ENCODE results near the gene S100A9.

The S100A9 gene

DNA sequence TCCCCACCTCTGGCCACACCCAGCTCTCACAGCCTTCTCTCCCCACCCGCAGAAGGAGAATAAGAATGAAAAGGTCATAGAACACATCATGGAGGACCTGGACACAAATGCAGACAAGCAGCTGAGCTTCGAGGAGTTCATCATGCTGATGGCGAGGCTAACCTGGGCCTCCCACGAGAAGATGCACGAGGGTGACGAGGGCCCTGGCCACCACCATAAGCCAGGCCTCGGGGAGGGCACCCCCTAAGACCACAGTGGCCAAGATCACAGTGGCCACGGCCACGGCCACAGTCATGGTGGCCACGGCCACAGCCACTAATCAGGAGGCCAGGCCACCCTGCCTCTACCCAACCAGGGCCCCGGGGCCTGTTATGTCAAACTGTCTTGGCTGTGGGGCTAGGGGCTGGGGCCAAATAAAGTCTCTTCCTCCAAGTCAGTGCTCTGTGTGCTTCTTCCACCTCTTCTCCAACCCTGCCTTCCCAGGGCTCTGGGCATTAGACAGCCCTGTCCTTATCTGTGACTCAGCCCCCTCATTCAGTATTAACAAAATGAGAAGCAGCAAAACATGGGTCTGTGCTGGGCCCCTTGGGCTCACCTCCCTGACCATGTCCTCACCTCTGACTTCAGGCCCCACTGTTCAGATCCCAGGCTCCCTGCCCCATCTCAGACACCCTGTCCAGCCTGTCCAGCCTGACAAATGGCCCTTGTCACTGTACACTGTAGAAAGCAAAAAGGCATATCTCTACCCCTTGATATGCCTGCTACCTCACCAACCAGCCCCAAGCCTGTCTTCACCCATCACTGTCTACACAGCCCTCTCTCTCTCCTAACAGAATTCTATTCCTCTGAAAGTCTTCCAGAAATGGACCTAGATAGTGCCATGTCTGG is 3.2 kb downstream of the S100A9 start:
- no peak for FAIRE-seq

DNA sequence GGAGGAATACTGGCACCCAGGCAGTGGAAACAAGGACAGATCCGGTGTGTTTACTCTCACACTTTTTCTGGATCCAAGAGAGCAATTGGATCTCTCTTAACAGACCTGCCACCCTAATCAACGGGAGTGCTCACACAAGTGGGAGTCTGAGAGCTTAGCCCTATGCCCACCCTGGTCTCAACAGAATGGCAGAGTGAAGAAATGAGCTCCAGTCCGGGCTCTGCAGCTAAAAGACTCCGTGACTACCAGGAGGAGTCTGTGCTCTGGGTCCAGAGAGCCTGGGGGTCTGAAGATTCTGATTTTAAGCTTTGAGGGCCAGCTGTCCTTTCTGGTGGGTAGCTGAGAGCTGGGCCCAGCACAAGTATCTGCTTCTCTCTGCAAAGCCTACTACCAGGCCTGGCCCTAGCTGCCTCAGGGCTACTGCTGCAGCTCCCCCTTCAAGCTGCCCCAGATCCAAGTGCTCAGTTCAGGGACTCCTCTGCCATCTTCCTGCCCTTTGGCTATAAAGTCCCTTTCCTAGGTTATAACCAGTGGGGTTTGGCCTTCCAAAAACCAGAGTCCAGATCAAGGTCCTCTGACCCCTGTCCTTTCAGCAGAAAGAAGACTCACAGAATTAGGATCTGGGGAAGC is 3.9 kb downstream of the S100A9 start:
- DNase-seq (ENCODE audit: low spot score) (no peak), FAIRE-seq (no peak)

More for the DNA sequence above, 3.2 kb downstream of the S100A9 start:
- no peak for DNase-seq (ENCODE audit: low spot score)

DNA sequence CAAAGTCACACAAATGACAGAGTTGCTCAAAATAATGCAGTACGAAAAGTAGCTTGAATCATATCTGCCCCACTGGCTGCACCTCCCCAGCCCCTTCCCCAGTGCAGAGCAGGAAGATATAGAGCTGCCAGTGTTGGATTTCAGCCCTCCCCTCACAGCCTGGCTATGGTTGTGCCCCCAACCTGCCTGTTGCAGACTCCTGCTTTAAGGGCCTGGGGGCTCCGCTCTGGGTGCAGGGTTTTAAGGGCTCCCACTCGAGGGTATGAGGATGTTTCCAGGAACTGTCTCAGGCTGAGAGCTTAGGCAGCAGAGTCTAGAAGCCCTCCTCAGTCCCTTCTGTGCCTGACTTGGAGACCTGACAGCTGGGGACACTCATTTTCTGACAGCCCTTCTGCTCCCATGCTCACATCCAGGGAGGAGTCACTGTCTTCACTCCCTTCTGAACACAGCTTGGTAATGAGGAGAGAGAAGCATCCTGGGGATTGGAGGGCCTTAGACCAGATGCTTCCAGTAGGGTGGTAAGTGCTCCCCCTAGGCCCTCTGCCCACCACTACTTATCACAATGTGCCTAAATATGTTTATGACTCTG is 4.6 kb downstream of the S100A9 start:
- FAIRE-seq (no peak), DNase-seq (ENCODE audit: low spot score) (no peak)

DNA sequence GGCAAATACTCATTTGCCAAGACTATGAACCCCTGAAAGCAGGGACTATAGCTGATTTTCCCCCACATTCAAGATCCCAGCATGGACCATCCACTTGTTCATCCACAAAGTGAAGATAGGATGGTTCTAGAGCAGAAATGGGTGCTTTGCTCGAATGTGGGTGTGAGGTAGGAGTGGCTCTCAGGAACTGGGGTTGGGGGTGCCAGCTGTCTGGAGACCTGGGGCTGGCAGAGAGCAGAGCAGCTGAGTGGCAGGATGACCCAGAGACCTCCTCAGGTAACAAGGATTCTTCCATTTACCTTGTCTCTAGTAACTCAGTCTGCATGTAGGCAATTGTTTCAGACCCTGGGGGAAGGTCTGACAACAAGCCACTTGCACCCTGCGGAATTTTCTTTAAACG is 6.0 kb downstream of the S100A9 start:
- no peak for DNase-seq (ENCODE audit: low spot score)
- FAIRE-seq, result no peak

DNA sequence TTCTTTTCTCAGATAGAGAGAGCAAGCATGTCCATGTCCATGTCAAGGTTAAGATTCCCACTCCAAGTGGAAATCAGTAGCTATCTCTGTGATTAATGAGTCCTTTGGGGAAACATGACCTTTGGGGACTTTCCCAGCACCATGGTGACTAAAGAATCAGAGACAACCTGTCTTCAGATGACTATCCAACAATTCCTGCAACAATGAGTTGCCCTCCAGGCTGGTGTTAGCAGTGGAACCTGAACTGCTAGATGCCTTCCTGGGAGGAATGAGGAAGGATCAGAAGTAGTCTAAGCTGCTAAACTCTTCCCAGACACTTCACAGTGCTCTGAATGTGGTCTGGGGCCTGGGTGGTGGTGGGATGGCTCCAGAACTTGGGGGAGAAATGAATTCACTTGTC is 6.5 kb downstream of the S100A9 start:
- DNase-seq (ENCODE audit: low spot score) (no peak), FAIRE-seq (no peak)

DNA sequence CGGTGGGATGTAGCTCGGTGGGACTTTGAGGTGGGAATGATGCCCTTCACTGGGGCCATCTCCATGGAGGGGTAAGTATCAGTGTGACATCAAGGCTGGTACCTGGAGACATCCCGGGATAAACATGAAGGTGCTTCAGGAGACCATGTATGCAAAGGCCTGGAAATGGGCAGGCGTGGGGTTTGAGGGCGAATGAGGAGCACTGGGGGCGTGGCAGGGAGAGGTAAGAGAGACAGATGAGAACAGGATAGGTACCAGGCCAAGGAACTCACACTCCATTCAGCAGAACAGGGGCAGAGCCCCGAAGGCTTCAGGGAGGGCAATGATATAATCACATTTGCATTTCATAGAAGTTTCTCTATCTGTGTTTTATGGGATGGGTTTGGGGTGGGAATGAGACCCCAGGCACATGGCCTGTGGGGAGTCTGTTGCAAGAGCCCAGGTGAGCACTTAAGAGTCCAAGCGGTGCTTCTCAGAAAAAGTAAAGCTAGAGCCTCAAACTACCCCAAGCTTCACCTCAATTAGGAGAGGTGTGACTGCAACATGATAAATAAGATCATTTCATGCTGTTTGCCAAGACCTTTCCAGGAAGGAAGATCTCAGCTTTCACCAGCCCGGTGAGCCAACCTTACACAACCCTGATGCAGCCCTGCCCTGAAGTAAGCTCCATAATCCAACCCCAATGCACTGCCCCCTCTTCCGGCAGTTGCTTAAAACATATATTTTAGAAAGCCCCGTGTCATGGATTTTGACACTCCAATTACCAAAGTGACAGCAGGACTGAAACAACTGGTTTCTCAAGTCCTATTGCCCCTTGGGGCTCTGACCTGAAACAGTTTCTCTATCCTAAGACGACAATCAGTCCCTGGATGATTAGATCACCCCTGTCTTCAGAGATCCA is 7.4 kb downstream of the S100A9 start:
- no peak for FAIRE-seq
- DNase-seq (ENCODE audit: low spot score), result no peak

DNA sequence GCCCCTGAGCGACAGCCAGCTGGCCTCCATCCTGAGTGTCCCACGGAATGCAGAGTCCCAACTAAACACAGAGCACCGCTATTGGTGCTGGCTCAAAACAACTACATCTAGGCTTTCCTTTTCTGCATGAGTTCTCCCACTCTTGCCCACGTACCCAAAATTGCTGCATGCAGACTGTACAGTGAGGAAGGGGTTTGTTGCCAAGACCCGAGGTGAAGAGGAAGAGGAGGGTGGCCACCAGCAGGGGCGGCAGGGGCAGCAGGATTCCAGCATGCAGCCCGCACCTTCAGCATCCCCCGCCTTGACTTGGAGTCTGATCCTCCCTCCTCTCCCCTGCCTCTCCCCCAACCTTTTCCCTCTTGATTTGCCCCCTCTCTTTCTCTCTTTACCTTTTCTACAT is 8.0 kb downstream of the S100A9 start:
- FAIRE-seq (no peak), DNase-seq (ENCODE audit: low spot score) (no peak)

DNA sequence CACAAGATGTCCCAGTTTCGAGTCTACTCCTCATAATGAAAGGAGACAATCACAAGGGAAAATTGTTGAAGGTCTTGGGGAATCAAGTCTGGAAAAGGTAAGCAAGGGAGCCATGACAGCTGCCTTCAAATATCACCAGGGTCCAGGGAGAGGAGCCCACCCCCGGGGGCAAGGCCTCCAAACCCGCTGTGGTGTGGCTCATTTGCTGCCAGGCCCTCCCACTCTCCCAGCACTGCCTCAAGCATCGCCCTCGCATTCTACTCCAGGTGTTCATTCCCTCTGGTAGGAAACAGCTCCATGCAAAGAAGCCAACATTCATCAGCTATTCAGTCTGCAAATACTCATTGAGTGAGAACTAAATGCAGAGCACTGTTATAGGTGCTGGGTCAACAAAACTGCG is 8.6 kb downstream of the S100A9 start:
- no peak for DNase-seq (ENCODE audit: low spot score)
- no peak for FAIRE-seq

DNA sequence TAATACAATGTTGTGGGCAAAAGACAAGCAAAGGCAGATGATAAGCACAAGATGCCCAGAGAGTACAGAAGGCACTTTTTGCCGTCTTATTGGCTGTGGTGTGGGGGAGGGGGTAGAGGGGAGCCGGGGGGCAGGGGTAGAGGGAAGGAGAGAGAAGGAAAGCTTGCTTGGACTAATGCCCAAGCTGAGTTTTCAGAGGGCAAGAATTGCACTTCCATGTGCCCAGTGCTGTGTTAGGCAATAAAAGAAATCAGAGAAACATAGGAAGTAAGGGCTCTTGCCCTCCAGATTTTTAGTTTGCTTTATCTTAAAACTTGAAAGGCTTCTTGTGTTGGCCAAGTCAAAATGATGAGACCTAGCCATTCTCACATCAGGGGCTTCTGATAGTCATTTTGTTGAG is 9.4 kb downstream of the S100A9 start:
- no peak for FAIRE-seq
- DNase-seq (ENCODE audit: low spot score), result no peak

DNA sequence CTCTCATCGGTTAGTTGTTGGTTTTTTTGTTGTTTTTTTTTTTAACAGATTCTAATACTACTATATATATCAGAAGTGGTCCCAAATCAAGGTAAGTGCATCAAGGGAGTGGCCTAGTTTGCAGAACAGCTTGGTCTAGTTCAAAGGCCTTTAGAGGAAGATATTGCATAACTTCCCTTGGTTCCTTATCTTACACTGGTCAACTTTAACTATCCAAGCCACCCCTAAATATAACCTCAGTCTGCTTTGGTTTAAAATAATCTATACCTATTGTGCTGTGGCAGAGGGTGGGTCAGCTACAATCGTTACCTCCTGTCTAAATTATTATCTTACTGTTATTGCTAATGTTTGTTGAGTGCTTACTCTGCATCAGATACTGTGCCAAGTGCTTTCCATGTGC is 10.8 kb downstream of the S100A9 start:
- FAIRE-seq, result no peak

DNA sequence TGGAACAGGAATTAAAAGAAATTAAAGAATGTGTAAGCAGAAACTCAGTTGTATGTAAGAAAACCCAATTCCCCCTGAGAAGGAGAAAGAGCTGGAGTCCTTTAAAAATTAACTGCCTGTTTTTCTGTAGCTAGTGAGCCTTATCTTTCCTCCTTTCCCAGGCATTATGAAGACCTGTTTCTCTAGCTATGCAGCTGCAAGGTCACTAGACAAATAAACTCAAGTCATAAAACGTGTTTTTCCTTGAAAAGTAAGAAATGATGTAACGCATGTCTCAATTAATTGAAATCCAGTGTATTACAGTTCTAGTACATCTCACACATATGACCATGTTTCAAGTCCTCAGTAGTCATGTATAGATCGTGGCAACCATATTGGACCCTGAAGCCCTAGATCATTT is 12.5 kb downstream of the S100A9 start:
- FAIRE-seq (no peak), DNase-seq (ENCODE audit: low spot score) (no peak)

More for the DNA sequence above, 10.8 kb downstream of the S100A9 start:
- no peak for DNase-seq (ENCODE audit: low spot score)

DNA sequence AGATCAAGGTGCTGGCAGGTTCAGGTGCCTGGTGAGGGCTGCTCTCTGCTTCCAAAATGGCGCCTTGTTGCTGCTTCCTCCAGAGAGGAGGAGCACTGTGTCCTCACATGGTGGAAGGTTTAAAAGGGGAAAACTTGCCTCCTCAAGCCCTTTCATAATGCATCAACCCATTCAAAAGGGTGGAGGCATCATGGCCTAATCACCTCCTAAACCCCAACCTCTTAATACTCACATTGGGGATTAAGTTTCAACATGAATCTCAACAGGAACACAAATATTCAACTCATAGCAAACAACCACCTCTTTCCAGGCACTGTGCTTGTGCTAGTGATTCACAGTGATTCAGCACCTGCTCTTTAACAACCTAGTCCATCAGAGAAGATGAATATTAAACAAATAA is 13.6 kb downstream of the S100A9 start:
- FAIRE-seq, result no peak
- no peak for DNase-seq (ENCODE audit: low spot score)

DNA sequence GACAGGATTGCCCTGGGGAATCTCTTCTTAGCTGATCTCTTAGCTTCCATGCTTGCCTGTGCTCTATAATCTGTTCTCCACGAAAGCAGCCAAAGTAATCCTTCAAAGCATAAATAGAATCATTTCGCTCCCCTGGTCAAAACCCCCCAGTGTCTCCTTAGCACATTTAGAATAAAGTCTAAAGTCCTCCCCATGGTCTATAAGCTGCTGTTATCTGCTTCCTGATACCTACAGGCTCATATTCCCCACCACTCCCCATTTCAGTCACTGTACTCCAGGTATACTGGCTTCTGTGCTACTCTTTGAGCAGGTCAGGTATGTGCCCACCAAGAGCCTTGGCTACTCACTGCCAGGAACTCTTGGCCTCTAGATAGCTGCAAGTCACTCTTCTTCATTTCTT is 14.9 kb downstream of the S100A9 start:
- no peak for DNase-seq (ENCODE audit: low spot score)
- no peak for FAIRE-seq

DNA sequence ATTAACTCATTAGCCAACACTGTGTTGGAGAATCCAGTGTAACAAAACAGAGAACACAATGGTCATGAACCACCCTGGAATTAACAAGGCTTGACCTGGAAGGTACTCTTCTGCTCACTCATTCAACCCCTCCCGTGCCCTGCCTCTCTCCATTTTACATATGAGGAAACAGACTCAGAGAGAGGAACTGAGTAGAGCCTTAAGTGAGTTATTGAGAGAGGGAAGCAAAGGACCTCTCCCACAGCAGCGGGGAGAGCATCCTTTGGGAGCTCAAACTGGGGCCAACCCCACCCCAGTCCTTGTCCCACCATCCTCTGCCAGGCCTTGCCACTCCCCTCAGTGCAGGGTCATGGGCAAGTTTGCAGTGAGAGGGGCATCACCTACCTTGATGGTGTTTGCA is 16.4 kb downstream of the S100A9 start:
- no peak for DNase-seq (ENCODE audit: low spot score)
- FAIRE-seq, result no peak

DNA sequence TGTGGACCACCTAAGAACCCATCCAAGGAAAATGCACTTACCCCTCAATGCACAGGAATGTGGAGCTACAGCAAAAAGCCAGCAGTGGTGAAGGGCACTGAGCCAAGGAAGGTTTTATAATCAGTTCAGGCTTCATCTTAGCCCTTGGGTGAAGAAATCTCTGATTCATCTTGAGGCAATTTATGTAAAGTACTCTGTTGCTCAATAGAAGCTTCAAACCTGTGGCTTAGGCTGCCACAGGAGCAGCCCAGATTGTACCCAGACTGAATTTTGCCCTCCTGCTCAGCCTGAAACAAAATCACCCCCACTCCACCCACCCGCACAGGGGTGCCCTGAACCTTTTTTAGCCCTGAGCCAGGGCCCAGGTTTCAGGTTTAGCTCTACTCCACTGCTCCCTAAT is 17.9 kb downstream of the S100A9 start, which contains the start of gene S100A12:
Gene S100A12, minus strand, starts transcription at position 111 of the 400 bp plus-strand sequence. CDS start 1,029 bp downstream, outside the sequence.
- no peak for FAIRE-seq

DNA sequence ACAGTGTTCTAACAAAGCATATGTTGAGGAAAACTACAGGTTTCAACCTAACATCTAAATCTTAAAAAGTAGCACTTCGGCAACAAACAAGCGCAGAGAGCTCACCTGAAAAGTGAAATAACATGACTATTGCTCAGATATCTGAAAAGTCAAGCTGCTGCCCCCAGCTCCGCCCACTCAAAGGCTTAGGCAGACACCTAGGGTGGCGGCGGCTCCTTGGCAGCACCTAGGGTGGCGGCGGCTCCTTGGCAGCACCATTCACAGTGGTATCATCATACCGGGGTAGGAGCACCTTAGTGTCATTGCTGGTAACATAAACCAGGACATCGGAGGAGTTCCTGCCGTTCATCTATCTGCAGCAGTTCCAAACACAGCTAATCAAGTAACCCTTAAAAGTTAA is 21.9 kb downstream of the S100A9 start:
- FAIRE-seq (no peak), DNase-seq (ENCODE audit: low spot score) (no peak)

More for the DNA sequence above, 17.9 kb downstream of the S100A9 start, which contains the start of gene S100A12:
- peak; percentile 45 for DNase-seq (ENCODE audit: low spot score)

DNA sequence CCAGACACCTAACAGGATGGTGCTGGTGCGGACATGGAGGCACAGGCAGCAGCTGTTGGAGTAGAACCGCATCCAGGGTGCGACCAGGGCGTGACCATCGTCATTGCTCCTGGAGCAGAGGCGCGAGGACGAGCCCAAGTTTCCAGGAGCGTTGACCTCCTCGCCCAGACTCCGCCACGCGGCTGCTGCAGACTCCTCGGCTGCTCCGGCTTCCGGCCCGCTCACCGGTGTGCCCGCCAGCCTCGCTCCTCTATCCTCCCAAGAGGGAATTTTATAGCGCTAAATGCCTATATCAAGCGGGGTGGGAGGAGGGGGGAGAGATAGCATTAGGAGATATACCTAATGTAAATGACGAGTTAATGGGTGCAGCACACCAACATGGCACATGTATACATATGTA is 23.1 kb downstream of the S100A9 start:
- FAIRE-seq (no peak), DNase-seq (ENCODE audit: low spot score) (no peak)

DNA sequence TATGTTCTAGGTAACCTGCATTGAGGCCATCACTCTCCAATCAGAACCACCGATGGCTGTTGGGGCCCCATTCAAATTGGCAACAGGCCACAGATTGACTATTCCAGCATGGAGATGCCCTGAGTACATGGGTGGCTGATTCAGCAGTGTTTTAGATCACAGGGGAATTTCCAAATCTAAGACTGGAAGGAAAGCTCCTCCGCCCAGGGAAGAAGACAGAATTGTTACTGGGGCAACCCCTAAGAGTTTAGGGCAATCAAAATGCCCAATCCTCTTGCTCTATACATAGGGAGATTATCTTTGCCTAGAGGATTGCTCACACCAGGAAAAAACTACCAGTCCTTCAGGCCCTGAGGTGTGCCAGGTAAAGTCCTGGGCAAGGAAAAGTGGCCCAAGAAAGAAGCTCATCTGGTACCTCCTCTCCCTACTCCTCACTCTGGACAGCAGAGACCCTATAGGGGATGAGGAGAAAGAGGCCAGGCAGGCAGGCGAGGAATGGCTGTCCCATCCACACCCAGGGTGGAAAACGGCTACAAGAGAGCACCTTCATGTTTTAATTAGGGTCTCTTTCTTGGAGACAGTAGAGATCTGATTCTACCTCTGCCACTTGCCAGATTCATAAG is 27.4 kb downstream of the S100A9 start:
- DNase-seq (ENCODE audit: low spot score) (no peak), FAIRE-seq (no peak)

DNA sequence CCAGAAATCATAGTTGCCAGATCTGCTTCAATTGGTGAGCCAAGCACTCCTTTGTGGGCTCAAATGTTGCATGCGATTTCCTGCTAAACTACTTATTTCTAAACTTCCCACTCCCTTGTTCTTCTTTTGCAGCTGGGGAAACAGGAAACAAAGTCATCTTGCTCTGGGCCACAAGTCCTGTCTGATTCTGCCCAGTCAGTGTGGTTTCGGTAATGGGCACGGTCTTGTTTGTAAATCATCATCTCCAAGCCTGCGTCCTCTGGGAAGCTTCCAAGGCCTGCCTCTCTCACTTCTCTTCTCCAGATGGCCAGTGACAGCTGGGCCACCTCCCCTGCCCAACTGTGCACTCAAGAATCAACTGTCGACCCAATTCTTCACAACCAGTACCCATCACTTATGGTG is 28.8 kb downstream of the S100A9 start:
- FAIRE-seq (no peak), DNase-seq (ENCODE audit: low spot score) (no peak)

DNA sequence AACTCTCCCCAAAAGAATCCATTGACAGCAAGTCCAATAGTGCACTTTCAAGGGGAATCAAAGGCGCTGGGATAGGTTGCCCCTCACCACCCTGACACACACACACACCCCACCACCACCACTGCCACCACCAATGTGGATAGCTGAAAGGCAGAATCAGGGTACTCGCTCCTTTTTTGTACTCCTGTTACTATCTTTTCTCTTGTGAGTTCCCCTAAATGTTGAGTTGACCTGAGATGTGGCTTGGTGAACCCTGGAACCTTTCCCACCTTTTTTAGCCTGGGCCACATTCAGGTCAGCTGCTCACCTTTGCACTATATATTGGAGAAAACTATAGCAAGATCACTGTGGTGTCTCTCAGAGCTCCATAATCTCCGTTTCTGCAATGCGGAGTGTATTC is 29.3 kb downstream of the S100A9 start:
- DNase-seq (ENCODE audit: low spot score), result no peak
- FAIRE-seq, result no peak

DNA sequence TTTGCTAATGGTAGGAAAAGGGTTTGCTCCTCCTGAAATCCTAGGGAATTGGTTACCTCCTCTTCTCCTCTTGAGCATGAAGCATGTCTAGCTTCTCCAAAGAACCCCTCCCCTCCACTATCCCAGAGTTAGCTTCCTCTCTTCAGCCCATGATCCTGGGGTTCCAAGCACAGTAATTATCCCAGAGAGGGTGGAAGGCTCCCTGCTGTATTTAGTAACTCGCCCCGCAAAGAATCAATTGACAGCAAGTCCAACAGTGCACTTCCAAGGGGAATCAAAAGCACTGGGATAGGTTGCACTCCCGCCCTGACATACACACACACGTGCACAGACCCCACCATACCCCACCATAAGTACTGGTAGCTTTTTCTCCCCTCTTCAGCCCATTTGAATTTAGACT is 30.1 kb downstream of the S100A9 start:
- no peak for FAIRE-seq
- DNase-seq (ENCODE audit: low spot score), result no peak

Measured in RCC 7860 (cell line).